ENCODE results near the gene CNTN1.

Gene CNTN1

GRCh38 chr12:40689576-40689975 is 2.7 kb upstream of the CNTN1 start:
- TF ChIP-seq, protein P1, sequence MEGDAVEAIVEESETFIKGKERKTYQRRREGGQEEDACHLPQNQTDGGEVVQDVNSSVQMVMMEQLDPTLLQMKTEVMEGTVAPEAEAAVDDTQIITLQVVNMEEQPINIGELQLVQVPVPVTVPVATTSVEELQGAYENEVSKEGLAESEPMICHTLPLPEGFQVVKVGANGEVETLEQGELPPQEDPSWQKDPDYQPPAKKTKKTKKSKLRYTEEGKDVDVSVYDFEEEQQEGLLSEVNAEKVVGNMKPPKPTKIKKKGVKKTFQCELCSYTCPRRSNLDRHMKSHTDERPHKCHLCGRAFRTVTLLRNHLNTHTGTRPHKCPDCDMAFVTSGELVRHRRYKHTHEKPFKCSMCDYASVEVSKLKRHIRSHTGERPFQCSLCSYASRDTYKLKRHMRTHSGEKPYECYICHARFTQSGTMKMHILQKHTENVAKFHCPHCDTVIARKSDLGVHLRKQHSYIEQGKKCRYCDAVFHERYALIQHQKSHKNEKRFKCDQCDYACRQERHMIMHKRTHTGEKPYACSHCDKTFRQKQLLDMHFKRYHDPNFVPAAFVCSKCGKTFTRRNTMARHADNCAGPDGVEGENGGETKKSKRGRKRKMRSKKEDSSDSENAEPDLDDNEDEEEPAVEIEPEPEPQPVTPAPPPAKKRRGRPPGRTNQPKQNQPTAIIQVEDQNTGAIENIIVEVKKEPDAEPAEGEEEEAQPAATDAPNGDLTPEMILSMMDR (conservative IDR thresholded peaks at IDR 0.05; ENCODE audit: low read depth) = no peak
- H3K27ac ChIP-seq = no peak overlapping the region
- CTCF ChIA-PET = no interaction called here
- DNase-seq (ENCODE audit: low spot score) = peak; percentile 3
- POLR2A ChIA-PET (ENCODE audit: low non-redundant PET) = no interaction called here

DNA sequence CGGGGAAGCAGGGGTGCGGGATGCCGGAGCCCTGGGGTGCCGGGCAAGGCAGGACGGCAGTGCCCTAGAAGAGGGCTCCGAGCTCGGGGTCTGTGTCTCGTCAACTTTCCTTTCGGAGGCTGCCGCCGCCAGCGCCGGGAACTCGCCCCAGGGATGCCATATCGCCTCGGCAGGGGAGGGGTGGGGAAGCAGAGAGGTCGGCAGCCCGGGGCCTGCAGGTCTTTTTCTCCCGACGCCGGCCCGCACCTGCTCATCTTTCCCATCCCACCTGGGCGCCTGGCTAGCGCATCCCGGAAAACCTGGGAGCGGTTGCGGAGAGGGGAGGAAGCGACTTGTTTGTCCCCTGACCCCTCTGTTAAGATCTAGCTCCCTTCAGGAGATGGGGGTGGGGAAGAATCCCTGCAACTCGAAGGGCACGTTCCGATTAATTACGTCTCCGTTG is 547 bp downstream of the CNTN1 start:
- H3K27ac ChIP-seq = no peak overlapping the region
- ChIA-PET CTCF (interaction anchor here (0.6 kb wide), 1 partner anchor 67 kb away, joined by 4 read pairs; no protein-coding TSS in a partner anchor), POLR2A (ENCODE audit: low non-redundant PET) (no interaction called here)
- TF ChIP-seq, protein P1 (conservative IDR thresholded peaks at IDR 0.05; ENCODE audit: low read depth) = no peak
- peak; percentile 11 for DNase-seq (ENCODE audit: low spot score)

- CTCF ChIA-PET = no interaction called here
- POLR2A ChIA-PET (ENCODE audit: low non-redundant PET) = no interaction called here
- TF ChIP-seq, protein P1 (conservative IDR thresholded peaks at IDR 0.05; ENCODE audit: low read depth) = no peak
- DNase-seq (ENCODE audit: low spot score) = peak; percentile 15
- no peak overlapping the region for H3K27ac ChIP-seq
These were observed 1.1 kb downstream of the CNTN1 start for GRCh38 chr12:40693207-40693821.

- TF ChIP-seq, protein P1 (conservative IDR thresholded peaks at IDR 0.05; ENCODE audit: low read depth) = no peak
- peak; percentile 30 for DNase-seq (ENCODE audit: low spot score)
- peak overlapping the region; percentile 63 for H3K27ac ChIP-seq
- ChIA-PET CTCF (interaction anchor here (0.6 kb wide), 1 partner anchor 12 kb away, joined by 3 read pairs; no protein-coding TSS in a partner anchor), POLR2A (ENCODE audit: low non-redundant PET) (no interaction called here)
These were observed 5.5 kb downstream of the CNTN1 start for GRCh38 chr12:40697566-40698259.

DNA sequence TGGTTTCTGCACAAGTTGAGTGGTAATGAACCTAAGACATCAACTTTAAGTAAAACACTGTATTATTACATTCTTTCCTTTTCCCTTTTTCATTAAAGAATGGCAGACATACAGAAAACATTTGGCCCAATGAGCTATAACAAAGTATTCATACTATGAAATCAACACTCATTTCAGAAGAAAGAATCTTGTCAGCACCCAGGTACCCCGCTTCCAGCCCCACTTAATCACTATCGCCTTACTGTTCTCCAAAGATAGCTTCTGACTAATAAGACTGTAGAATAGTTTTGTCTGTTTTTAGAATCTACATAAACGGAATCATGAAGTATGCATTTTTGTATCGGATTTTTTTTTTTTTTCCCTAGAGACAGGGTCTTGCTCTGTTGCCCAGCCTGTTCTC is 9.5 kb downstream of the CNTN1 start:
- POLR2A ChIA-PET (ENCODE audit: low non-redundant PET) = no interaction called here
- TF ChIP-seq, protein P1 (conservative IDR thresholded peaks at IDR 0.05; ENCODE audit: low read depth) = no peak
- no peak overlapping the region for H3K27ac ChIP-seq
- DNase-seq (ENCODE audit: low spot score) = no peak
- CTCF ChIA-PET = no interaction called here

DNA sequence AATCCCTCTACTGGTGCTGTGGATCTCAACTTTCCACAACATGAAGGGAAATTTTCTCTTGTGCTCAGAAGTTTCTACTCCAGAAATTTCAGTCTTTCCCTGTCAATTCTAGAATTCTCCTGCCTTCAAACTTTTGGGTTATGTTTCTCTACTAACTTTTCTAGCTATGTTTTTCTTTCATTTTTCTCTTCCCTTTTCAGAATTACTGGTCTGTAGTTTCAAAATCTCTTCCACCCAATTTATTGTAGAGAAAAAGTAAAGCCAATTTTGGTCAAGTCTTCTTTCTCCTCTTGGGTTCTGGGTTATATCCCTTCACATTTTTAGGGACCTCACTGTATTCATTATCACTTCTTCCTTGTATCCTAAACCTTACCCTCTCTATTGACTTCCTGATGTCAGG is 18.9 kb downstream of the CNTN1 start:
- ChIA-PET POLR2A (ENCODE audit: low non-redundant PET) (no interaction called here), CTCF (no interaction called here)
- TF ChIP-seq, protein P1 (conservative IDR thresholded peaks at IDR 0.05; ENCODE audit: low read depth) = no peak
- no peak for DNase-seq (ENCODE audit: low spot score)
- no peak overlapping the region for H3K27ac ChIP-seq
